ENCODE results near the gene GPR146. TPM values are rescaled to one million over a fixed set of nuclear protein-coding genes. Genes with fewer than 3 reads are reported as not detected.

Gene GPR146
- total and polyA plus RNA-seq, 7 donors, result 3.0 to 33.5 (median 10.8) TPM

DNA sequence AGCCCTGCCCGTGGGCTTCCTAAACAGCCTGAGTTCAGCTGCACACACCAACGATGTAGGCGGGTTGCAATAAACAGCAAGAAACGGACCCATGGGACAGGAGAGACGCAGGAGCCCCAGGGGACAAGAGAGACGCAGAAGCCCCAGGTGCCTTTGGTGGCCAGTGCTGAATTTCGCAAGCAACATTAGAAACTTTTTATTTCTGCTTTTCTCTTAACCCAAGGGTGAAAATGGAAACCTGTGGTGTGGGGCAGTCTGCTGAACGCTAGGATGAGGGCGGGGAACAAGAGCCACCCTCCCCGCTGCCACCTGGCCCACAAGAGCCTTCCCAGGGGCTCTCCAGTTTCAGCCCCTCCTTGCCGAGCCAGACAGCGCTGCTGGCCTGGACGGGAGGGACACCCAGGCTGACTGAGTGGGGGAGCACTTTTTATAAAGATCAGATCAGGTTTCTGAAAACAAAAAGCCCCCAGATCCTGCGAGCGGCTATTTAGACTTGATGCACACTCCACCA lies 20.0 kb upstream of the GPR146 start:
- no peaks in the 10 kb centered on the region for H3K27me3 ChIP-seq
- intact Hi-C loops (cut with DNase I), result no loop called here
- H3K4me1 ChIP-seq, result peaks cover 0 to 39% (median 23%) of the 10 kb centered on the region in 4 donors
- no peak overlapping the region for H3K27ac ChIP-seq
- H3K4me3 ChIP-seq, result no peak overlapping the region
- no peaks in the 10 kb centered on the region for H3K9me3 ChIP-seq
- WGBS, 2 donors, result 68 to 80% methylated on average over 15 of the region's 15 CpGs
- DNase-seq, result no peak
- no peak for TF ChIP-seq POLR2AphosphoS5 (IDR thresholded peaks at IDR 0.05)
- TF ChIP-seq, protein P1, sequence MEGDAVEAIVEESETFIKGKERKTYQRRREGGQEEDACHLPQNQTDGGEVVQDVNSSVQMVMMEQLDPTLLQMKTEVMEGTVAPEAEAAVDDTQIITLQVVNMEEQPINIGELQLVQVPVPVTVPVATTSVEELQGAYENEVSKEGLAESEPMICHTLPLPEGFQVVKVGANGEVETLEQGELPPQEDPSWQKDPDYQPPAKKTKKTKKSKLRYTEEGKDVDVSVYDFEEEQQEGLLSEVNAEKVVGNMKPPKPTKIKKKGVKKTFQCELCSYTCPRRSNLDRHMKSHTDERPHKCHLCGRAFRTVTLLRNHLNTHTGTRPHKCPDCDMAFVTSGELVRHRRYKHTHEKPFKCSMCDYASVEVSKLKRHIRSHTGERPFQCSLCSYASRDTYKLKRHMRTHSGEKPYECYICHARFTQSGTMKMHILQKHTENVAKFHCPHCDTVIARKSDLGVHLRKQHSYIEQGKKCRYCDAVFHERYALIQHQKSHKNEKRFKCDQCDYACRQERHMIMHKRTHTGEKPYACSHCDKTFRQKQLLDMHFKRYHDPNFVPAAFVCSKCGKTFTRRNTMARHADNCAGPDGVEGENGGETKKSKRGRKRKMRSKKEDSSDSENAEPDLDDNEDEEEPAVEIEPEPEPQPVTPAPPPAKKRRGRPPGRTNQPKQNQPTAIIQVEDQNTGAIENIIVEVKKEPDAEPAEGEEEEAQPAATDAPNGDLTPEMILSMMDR (IDR thresholded peaks at IDR 0.05), result no peak
- TF ChIP-seq POLR2A (IDR thresholded peaks at IDR 0.05), result no peak
- TF ChIP-seq EP300 (IDR thresholded peaks at IDR 0.05), result no peak
- H3K36me3 ChIP-seq, result peaks cover 0 to 25% (median 0%) of the 10 kb centered on the region in 4 donors

DNA sequence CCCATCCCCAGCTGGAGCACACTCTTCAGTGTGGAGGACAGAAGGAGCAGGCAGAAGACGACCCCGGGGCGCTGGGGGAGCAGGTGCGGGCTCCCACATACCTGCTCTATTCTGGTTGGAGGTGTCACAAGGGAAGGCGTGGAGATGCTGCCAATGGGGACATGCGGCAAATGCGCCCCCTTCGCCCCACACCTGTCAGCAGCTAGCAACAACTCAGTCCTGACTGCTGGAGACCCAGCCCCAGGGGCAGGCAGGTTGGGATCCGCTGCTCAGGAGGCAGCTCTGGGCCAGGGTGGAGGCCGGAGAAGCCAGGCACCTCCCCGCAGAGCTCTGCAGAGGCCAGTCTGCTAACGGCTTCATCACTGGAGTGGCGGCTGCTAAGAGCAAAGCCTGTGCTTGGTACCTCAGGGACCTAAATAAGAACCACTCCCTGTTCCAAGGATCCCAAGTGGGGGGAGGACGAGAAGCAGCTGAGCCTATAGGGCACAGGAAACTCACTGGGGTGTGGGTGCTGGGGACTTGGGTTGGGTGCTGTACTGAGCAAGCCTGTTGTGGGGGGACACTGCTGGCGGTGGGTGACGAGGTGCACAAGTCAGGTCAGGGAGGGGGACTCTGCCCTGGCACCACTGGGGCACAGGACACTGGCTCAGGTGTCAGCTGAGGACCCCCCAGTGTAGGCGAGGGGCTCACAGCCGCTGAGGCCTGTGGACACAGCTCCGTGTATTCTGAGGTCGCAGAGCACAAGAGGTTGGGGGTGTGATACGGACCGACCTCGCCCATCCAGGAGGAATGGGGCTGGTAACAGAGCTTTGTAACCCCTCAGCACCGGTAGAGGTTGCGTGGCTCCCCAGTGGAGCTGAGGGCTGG lies 19.2 kb upstream of the GPR146 start:
- no peak overlapping the region for H3K27ac ChIP-seq
- peaks cover 0 to 24% (median 0%) of the 10 kb centered on the region in 4 donors for H3K36me3 ChIP-seq
- H3K4me1 ChIP-seq, result peaks cover 0 to 44% (median 25%) of the 10 kb centered on the region in 4 donors
- TF ChIP-seq POLR2AphosphoS5 (IDR thresholded peaks at IDR 0.05), result no peak
- TF ChIP-seq EP300 (IDR thresholded peaks at IDR 0.05), result no peak
- H3K4me3 ChIP-seq, result no peak overlapping the region
- intact Hi-C loops (cut with DNase I), result loop anchor here (5.0 kb wide), 1 partner anchor 33 kb away; no protein-coding TSS in a partner anchor
- no peak for DNase-seq
- H3K9me3 ChIP-seq, result no peaks in the 10 kb centered on the region
- WGBS, 2 donors, result 91 to 94% methylated on average over 25 of the region's 25 CpGs
- no peaks in the 10 kb centered on the region for H3K27me3 ChIP-seq

GRCh38 chr7:1025743-1026581 lies 18.4 kb upstream of the GPR146 start:
- TF ChIP-seq POLR2A (IDR thresholded peaks at IDR 0.05) (no peak), POLR2AphosphoS5 (IDR thresholded peaks at IDR 0.05) (no peak), EP300 (IDR thresholded peaks at IDR 0.05) (no peak)
- TF ChIP-seq, protein P1 (IDR thresholded peaks at IDR 0.05), result no peak
- Histone ChIP-seq H3K4me3 (no peak overlapping the region), H3K27me3 (no peaks in the 10 kb centered on the region), H3K36me3 (peaks cover 0 to 24% (median 0%) of the 10 kb centered on the region in 4 donors), H3K9me3 (no peaks in the 10 kb centered on the region), H3K4me1 (peaks cover 0 to 44% (median 25%) of the 10 kb centered on the region in 4 donors), H3K27ac (no peak overlapping the region)
- intact Hi-C loops (cut with DNase I), result loop anchor here (5.0 kb wide), 1 partner anchor 34 kb away; no protein-coding TSS in a partner anchor
- WGBS, 2 donors, result 87 to 91% methylated on average over 31 of the region's 31 CpGs
- no peak for DNase-seq

DNA sequence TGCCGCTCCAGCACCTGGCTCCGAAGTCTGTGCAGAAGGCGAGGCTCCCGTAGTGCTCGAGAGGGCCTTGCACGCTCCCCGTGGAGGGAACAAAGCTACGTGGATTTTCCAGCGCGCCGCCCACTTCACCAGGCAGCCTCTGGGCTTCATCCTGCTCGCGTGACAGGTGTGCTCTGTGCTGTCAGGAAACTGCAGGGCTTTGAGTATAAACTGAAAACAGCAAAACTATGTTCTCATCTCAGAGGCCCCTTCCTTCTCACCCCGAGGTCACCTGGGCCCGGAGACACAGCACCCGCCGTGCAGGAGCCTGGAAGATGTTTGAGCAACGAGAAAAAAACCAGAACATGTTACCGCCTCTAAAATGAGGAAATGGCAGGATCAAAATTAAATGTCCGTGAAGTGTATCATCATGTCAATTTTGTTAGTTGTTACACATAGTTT lies 17.6 kb upstream of the GPR146 start:
- 83 to 93% methylated on average over 20 of the region's 20 CpGs for WGBS, 2 donors
- intact Hi-C loops (cut with DNase I), result loop anchor here (5.0 kb wide), 1 partner anchor 34 kb away; no protein-coding TSS in a partner anchor
- H3K27ac ChIP-seq, result peak overlapping the region in 3 of 4 donors; percentile 93 to 97 (median 95)

More for the DNA sequence above, 17.6 kb upstream of the GPR146 start:
- peak overlapping the region in 1 of 4 donors; percentile 47 for H3K4me3 ChIP-seq
- no peak for DNase-seq
- TF ChIP-seq POLR2AphosphoS5 (IDR thresholded peaks at IDR 0.05) (no peak), POLR2A (IDR thresholded peaks at IDR 0.05) (no peak), EP300 (IDR thresholded peaks at IDR 0.05) (no peak)
- TF ChIP-seq, protein P1 (IDR thresholded peaks at IDR 0.05), result no peak
- peaks cover 0 to 20% (median 0%) of the 10 kb centered on the region in 4 donors for H3K36me3 ChIP-seq
- no peaks in the 10 kb centered on the region for H3K9me3 ChIP-seq
- peaks cover 0 to 44% (median 25%) of the 10 kb centered on the region in 4 donors for H3K4me1 ChIP-seq
- no peaks in the 10 kb centered on the region for H3K27me3 ChIP-seq
